Measurements from ENCODE around the gene OVCA2. TPM values are rescaled to one million over a fixed set of nuclear protein-coding genes. Genes with fewer than 3 reads are reported as not detected.

Gene OVCA2
- total RNA-seq, 1 donor from 2014 or later = 60.8 TPM

DNA sequence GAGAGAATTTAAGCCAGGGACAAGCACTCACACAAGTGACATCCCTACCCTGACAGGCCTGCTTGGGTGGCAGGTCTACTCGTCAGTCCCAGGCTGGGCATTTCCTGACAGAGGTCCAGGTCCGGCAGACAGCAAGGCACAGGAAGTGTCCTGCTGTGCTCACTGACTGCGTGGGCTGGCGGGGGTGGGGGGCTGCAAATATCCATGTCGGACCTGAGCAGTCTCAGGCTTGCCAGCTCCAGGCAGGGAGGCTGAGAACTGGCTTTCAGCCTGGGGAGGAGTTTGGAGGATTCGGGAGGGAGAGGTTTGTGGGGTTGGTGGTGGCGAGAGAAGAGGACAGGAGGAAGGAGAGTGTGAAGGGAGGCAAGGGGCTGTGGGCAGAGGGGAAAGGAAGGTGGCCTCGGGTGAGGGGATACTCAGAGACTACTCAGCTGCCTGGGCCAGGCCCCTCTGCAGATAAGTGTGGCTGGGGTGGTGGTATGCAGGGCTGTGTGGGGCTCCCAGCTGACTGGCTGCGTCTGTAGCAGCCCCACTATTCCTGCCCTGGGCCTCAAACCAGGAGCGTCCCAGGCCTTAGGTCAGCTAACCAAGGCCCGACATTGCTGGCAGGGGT, 20.9 kb downstream of the OVCA2 start:
- no peak for DNase-seq (ENCODE audit: extremely low read depth, low read depth, low spot score)

DNA sequence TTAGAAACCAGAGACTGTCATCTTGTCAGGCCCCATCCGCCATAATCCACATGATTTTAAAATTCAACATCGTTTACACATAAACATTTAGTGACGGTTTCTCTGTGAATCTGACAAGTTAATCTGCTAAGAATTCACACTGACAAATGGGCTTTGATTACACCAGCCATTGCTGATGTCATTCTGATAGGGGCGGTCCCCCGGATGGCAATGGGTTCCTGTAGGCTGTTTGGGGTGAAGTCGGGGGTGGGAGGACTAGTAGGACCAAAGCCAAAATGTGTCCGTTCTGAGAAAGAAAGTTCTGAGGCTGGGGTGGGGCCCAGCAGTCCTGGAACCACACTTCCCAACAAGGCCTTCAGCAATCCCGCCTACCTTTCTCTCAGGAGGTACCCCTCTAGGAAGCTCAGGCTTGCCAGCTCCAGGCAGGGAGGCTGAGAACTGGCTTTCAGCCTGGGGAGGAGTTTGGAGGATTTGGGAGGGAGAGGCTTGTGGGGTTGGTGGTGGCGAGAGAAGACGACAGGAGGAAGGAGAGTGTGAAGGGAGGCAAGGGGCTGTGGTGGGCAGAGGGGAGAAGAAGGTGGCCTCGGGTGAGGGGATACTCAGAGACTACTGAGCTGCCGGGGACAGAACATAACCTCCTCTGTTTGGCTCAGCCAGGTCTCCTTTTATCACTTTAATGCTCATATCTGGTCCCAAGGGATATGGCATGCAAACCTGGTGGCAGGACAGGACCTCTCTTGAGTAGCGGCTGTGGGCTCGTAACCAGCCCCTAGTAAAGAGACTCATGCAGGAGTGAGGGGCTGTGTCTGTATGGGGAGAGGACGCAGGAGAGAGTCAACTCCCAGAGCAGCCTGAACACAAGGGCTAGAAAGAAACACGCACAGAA, 21.7 kb downstream of the OVCA2 start:
- no peak for DNase-seq (ENCODE audit: extremely low read depth, low read depth, low spot score)

DNA sequence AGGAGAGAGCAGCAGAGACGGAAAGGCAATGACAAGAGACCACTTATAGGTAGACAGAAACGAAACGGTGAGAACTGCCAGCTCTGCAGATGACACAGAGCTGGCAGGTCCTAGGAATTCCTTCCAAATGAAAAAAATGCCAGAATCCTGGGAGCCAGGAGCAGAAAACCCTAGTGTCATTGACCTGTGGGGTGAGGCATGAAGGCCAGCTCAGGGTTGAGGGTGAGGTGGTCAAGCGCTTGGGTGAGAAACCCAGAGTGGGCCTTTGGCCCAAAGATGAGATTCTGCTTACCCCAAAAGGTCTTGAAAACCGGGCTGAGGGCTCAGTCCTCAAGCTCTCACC, 22.3 kb downstream of the OVCA2 start:
- DNase-seq (ENCODE audit: extremely low read depth, low read depth, low spot score) = no peak

DNA sequence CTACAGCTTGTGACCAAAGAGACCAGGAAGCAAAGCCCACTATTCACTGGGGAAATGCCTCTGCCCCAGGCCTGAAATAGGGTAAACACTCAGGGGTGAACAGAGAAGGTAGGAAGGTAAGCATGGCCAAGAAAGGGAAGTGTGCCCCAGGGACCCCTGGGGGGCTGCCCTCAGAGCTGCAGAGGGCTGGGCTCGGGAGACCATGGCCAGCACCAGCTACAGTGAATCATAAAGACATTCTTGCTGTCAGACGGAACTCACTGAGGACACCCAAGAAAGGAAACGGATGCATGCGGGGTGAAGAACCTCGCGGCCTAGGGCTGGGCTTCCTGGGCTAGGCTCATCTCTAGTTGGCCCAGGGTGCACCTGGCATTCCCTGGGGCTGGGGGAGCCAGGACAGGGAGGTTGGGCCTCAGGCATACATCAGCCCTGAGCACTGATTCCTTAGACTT, 22.7 kb downstream of the OVCA2 start:
- DNase-seq (ENCODE audit: extremely low read depth, low read depth, low spot score) = no peak

DNA sequence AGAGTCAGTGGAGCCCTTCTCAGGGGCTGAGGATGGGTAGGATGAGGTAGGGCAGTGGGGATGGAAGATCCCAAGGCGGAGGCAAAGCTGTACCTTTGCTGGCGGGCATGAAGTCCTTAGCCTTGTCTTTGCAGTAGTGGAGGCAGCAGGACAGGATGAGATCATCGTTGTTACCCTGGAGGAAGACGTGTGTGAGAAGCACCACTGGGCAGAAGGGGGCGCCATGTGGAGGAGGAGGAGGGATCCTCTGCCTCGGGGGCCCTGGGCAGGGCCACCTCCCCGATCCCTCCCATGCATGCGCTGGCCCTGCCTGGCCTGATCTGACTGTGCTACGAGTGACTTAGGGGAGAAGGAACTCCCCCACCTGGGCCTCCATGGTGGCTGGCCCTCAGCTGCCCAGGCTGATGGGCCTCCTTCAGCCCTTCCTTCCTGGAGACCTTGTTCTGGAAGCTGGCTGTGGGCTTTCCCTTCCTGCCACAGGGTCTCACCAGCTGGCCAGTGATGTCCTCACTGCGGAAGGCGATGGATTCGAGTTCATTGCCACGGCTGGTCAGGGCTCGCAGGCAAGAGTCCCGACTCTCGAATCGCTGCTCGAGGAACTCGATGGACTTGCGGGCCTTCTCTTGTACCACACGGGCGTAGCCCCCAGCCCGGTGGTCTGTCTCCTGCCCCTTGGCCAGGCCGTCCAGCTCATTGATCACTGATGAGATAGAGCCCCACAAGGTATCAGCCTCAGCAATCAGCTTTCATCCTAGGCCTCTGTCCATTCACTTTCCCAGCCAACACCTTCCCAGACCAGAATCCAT, 23.4 kb downstream of the OVCA2 start:
- DNase-seq (ENCODE audit: extremely low read depth, low read depth, low spot score) = no peak

DNA sequence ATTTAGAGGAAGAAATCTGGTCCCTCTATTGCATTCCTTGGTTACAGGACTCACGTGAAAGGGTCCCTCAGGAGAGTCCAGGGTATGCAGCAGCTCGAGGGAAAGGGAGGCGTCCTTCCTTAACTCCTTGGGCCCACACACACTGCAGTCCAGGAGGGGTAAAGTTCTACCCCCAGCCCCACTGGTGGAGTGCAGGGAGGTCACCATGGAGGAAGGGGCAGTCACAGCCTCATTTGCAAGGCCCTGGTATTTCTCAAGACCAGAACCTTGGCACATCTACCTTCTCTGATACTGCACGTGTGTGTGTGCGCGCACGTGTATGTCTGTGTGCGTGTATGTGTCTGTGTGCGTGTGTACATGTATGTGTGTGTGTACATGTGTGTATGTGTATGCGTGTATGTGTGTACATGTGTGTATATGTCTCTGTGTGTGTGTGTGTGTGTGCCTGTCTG, 24.2 kb downstream of the OVCA2 start:
- DNase-seq (ENCODE audit: extremely low read depth, low read depth, low spot score) = no peak

DNA sequence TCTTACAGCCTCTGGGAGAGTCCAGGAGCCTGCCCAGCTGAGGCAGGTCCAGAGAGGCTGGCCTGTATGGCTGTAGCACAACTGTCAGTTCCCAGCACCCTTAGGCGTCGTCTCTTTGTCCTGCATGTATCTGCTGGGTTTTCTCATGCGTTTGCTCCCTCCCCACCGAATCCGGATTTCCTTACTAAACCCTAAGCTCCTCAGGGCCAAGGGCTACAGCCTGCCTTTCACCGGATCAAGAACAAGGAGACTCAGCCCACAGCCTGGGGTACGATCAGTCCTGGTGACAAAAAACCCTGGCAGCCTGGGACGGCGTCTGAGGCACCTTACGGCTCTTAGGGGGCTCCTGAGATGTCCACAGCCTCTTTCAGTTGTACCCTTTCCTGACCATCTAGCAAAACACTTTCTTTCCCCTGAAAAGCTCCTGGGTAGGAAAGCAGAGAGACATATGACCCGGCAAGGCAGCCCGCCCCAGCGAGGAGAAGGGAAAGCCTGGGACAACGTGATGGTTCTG, 25.3 kb downstream of the OVCA2 start:
- no peak for DNase-seq (ENCODE audit: extremely low read depth, low read depth, low spot score)

DNA sequence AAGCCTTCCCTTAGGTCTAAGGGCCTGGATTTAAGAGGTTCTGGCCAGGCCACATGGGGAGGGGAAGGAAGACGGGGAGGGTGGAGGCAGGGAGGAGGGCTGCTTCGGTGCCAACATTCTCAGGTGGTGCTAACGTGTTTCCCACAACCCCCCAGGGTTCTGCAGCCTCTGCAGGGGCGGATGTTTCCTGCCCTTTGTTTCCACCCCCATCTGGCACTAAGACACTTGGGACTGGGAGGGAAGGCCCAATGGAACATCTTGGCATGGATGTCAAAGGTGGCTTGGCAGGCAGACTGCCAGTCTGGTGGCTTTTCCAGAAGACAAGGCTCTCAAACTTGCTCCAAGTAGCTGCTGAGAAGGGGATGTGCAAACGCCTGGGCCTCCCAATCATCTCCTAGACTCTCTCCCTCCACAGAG, 25.8 kb downstream of the OVCA2 start:
- no peak for DNase-seq (ENCODE audit: extremely low read depth, low read depth, low spot score)

DNA sequence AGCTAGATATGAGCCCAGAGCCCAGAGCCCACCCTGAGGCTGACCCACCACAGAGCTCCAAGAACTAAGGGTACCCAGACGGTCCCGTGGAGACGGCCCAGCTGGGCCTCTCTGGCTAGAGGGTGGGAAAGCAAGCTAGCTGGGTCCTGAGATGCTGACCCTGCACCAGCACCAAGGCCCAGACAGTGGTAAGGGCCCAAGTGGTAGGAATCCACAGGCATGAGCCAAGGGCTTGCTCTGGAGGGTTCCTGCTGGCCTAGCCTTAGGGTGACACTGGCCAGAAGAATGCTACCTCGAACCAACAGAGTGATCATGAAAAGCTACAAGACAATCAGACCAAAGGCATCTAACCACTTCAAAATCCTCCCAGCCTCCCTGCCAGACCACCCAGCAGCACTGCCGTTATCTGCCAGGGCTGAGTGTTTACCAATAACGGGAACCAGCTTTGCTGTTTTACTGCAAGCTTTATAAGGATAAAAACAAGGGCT, 26.3 kb downstream of the OVCA2 start:
- no peak for DNase-seq (ENCODE audit: extremely low read depth, low read depth, low spot score)

DNA sequence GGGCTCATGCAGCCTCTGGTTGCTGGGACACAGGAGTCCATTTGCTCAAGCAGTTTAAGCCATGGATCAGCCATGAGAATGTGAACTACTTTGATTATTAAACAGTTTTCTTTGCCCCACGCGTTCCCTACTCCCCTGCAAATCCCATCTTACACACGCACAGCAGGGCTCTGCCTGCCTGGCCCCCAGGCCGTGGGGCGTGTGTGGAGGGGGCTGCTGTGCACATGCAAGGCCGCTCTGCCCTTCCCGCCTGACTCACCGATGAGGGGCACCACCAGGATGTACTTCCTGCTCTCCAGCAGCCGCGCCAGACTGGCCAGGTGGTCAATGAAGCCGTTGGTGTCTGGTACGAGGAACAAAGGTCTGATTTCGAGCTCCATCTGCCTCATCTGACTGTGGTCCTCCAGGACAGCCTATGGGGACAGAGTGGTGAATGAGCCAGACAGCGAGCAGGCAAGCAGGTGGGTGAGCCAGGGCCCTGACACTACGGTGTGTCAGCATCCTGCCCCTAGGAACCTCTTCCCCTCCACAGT, 26.8 kb downstream of the OVCA2 start:
- DNase-seq (ENCODE audit: extremely low read depth, low read depth, low spot score) = no peak

DNA sequence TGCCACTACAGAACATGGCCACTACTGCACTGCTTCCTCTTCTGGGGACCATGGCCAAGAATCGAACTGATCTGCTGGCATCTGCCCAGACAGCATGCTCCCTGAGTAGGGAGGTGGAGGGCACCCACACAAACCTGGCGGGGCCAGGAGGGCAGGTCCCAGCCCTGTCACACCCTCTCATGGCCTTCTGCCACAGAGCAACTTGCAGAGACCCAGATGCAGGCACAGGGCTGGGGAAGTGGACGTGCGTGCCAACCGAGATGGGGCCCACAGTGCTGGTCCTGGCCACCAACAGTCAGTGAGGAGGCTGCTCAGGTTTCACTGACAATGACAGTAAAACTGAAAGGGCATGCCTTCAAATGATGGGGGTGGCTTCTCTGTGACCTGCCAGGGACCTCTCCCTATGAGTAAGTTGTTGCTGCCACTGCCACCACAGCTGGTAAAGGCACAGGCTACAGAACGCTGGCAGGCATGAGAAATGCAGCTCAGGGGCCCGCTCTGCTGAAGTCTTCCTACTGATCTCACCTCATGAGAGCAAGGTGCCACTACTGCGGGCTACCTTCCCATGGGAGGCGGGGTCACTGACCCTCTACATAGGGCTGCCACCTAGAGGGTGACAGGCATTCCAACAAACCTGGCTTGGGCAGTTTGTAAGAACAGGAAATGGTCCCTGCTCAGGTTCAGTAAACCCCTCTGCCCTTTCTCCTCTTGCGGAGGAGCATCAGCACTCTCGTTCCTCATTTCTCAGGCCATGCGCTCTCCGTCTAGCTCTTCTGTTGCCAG, 28.6 kb downstream of the OVCA2 start:
- no peak for DNase-seq (ENCODE audit: extremely low read depth, low read depth, low spot score)

DNA sequence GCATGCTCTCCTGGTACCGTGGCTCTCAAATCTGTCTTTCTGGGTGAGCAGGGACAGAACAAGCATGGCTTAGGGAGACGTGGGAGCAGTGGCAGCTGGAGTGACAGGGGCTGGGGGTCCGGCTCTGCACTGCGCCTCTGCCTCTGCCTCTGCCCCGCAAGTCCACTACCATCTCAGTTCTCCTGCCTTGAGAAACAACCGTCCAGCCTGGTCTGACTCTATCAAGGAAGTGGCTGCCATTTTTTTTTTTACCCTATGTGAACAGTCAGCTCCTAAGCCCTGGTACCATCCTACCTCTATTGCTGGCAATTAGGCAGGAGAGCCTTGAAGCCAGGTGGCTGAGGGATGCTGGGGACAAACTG, 29.2 kb downstream of the OVCA2 start:
- no peak for DNase-seq (ENCODE audit: extremely low read depth, low read depth, low spot score)

DNA sequence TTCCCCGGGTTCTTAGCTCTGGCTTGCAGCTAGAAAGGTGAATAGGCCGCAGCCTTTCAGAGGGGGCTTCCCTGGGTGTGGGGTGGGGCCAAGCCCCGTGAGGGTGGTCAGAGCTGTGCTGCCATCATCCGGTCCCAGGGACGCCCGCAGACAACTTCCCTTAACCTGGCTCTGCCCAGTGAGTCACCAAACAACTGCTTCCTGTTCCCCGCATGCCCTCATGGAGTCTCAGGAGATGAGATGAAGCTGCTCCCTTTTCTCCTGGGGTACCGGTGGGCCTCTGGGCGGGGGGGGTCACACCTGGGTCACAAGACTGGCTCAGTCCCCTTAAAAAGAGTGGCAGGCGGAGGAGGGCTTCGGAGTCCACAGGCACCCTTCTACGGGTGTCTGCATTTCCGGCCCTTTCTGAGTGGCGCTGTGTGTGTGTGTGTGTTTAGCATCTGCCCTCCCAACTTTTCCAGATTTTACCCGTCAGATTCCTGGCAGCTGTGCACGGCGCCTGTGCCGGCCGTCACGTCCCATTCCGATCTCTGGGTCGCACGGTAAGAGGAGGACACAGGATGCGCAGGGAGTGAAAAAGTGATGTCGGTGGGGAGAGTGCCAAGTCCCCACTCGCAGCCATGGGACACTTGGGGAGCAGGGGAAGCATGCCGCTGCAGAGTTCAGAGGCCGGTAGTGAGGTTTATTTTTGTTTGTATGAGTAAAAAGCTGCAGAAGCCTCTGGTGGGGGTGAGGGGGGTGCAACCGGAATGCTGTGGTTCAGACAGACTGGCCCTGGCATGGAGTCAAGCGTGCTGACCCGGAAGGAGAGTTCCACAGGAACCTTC, 29.8 kb downstream of the OVCA2 start:
- no peak for DNase-seq (ENCODE audit: extremely low read depth, low read depth, low spot score)

DNA sequence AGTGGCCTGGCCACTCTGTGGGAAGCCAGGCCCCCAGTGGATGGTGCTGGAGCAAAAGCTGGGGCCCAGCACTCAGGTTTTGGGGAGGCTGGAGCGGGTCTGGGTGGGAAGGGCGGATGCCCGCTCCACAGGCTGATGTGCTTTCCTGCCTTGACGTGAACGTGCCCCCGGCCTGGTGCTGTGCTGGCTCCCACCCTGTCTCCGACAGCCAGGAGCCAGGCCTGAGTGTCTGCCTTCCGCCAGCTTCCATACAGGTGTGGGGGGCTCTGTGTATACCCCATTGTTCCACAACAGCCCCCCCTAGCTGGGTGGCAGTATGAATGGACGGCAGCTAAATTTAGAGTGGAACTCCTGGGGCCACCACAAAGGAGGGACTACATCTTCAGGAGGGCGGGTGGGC, 33.1 kb downstream of the OVCA2 start:
- DNase-seq (ENCODE audit: extremely low read depth, low read depth, low spot score) = no peak

DNA sequence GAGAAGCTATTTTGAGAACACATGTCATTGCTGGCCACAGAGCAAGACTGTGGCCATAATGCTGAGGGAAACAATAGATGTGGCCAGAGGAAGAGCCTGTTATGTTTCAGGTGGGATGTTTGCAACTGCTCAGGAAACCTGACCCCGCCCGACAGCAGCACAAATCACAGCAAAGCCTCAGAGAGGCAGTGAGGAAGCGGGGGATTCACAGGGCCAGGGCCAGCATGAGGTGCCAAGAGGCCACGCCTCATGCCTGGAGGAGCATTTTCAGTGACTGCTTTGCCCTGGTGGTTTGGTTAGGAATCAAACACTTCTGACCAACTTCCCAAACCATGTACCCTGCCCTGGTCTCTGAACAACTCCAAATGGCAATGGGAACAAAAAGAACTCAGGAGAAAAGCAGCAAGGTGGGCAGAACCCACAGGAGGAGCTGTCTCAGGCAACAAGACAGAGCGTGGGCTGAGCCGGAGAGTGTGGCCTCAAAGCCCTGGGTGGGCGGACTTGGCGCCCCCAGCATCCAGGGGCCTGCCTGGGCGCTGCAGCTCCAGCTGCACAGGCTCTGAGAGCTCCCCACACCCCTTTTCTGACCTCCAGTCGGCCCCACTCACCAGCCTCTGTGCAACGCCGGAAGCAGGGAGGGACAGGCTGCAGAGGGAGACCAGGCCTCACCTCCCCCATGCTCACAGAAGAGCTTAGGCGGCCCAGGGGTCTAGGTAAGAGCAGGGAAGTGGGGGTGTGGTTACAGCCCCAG, 33.7 kb downstream of the OVCA2 start:
- DNase-seq (ENCODE audit: extremely low read depth, low read depth, low spot score) = no peak

DNA sequence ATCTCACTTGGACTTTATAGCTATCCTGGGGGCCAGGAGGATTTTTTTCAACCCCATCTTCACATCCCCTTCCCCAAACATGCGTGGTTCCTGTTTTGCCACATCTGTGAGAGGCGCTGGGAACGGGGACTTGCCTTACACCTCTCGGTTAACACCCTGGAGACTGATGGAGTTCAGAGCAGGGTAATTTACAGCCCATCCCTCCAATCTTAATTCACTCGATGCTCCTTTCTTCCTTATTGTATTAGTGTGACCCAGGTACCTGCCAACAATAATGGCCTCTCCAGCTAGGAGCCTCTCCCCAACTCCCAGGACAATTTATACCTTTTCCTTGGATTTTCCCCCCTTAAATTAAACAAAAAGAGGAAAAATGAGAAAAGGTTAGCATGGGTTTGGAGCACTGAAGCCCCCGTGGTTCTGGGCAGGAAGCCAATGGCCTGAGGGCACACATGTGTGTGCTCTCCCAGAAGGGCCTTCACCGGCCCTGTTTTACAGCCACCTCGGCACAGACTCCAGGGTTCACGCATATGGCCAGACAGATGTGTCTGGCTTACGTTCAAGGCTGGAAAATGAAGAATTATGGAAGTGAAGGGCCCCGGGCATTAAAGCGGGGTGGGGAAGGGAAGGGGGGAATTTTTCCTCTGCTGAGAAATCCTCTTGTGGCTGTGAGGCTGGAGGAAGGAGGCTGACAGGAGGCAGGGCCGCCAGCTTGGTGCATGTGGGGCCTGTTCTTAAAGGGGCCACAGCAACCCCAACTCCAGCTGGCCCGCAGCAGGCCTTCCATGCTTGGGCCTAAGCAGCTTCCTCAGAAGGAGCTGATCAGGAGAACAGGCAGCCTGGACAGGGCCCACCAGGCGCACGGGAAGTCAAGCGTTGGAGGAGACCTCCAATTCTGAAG, 34.5 kb downstream of the OVCA2 start:
- no peak for DNase-seq (ENCODE audit: extremely low read depth, low read depth, low spot score)

DNA sequence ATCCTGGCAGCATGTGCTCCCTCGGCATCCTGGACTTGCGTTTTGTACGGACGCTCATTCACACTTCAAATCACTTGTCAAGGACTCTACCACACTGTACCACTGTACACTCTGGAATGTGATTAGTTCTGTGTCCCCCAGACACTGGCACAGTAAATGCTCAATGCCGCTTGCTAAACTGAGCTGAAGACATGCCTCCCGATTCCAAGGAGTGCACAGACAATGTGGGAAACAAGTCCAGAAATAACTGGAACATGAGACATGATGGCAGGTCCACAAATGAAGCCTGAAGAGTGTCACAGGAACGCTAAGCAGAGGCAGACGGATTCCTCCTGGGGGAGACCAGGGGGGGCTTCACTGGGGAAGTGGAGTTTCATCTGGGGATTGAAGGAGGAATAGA, 35.2 kb downstream of the OVCA2 start:
- no peak for DNase-seq (ENCODE audit: extremely low read depth, low read depth, low spot score)

DNA sequence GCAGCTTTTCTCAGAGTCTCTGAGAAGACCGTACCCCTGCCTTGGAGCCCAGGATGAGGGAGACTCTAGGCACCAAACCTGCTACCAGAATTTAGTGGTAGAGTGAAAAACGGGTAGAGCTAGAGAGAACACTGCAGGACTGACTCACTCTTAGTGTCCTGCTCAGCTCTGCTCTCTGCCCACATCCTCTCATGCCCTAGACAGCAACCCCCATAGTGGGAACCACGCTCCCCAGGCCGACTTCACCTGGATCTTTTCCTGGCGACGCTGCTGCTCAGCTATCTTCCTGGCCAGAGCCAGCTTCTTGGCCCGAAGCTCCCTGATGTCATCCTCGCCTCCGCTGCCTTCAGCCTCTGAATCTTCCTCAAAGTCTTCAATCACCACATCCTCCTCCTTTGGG, 39.7 kb downstream of the OVCA2 start:
- DNase-seq (ENCODE audit: extremely low read depth, low read depth, low spot score) = no peak

All from glomerular endothelial cell (primary cell).